Measurements from ENCODE around the gene CLDN5.

GRCh38 chr22:19495562-19496323 is 28.5 kb downstream of the CLDN5 start:
- TF ChIP-seq, protein P1, sequence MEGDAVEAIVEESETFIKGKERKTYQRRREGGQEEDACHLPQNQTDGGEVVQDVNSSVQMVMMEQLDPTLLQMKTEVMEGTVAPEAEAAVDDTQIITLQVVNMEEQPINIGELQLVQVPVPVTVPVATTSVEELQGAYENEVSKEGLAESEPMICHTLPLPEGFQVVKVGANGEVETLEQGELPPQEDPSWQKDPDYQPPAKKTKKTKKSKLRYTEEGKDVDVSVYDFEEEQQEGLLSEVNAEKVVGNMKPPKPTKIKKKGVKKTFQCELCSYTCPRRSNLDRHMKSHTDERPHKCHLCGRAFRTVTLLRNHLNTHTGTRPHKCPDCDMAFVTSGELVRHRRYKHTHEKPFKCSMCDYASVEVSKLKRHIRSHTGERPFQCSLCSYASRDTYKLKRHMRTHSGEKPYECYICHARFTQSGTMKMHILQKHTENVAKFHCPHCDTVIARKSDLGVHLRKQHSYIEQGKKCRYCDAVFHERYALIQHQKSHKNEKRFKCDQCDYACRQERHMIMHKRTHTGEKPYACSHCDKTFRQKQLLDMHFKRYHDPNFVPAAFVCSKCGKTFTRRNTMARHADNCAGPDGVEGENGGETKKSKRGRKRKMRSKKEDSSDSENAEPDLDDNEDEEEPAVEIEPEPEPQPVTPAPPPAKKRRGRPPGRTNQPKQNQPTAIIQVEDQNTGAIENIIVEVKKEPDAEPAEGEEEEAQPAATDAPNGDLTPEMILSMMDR (IDR thresholded peaks at IDR 0.05; ENCODE audit: low read length) = no peak
- no peak for TF ChIP-seq EZH2phosphoT487 (IDR thresholded peaks at IDR 0.05; ENCODE audit: low read length)
